Sigmoid colon (tissue), 3 donors: ENCODE results near the gene HHATL.

Experiments
- POLR2A ChIP-seq, 2 donors: fragments of 450-650 bp; IDR thresholded peaks; one replicate each; pipeline ENCODE4 v1.6.1; 2016; ENCODE audit warnings: antibody characterized with exemption in 2 of 2, mild to moderate bottlenecking in 2 of 2, moderate library complexity in 2 of 2
- TF ChIP-seq, protein P1 (sequence below), 4 experiments: fragments of 450-650 bp in 3 of 4; fragments of 200-600 bp in 1 of 4; IDR thresholded peaks; one replicate each; pipeline ENCODE4 v1.5.1; 2016 to 2019; ENCODE audit warnings: antibody characterized with exemption in 4 of 4, mild to moderate bottlenecking in 3 of 4, moderate library complexity in 2 of 4

DNA sequence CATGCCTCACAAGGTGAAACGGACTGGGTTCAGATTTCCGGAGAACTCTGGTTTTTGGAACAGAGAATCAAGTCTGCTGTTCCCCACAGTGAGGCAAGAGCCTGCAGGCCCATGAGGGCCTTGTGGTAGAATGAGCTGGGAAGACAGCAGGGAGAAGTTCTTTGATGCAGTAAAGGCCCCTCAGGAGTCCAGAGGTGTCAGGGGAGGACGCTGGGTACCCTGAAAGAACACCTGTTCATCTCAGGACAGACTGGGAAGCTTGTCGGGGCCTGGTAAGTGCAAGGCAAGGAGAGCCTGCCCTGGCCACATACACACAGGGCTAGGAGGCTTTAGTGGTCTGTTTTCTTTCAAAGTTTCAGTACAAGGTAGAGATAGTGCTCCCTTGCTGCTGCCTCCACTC lies 52.8 kb downstream of the HHATL start:
- TF ChIP-seq, protein P1, sequence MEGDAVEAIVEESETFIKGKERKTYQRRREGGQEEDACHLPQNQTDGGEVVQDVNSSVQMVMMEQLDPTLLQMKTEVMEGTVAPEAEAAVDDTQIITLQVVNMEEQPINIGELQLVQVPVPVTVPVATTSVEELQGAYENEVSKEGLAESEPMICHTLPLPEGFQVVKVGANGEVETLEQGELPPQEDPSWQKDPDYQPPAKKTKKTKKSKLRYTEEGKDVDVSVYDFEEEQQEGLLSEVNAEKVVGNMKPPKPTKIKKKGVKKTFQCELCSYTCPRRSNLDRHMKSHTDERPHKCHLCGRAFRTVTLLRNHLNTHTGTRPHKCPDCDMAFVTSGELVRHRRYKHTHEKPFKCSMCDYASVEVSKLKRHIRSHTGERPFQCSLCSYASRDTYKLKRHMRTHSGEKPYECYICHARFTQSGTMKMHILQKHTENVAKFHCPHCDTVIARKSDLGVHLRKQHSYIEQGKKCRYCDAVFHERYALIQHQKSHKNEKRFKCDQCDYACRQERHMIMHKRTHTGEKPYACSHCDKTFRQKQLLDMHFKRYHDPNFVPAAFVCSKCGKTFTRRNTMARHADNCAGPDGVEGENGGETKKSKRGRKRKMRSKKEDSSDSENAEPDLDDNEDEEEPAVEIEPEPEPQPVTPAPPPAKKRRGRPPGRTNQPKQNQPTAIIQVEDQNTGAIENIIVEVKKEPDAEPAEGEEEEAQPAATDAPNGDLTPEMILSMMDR (IDR thresholded peaks at IDR 0.05) = no peak
- TF ChIP-seq POLR2A (IDR thresholded peaks at IDR 0.05) = no peak
